Measurements from ENCODE around the gene CANT1. TPM values are rescaled to one million over a fixed set of nuclear protein-coding genes. Genes with fewer than 3 reads are reported as not detected.

The CANT1 gene
- total RNA-seq, 1 donor = 49.2 TPM

GRCh38 chr17:78944956-78945355 is 64.6 kb downstream of the CANT1 start:
- Histone ChIP-seq H3K4me1 (ENCODE audit: insufficient read depth, low read length) (peaks cover 8% of the 10 kb centered on the region), H2AFZ (ENCODE audit: low read length) (no peak overlapping the region), H3K27ac (ENCODE audit: low read depth, low read length) (no peak overlapping the region), H4K20me1 (ENCODE audit: insufficient read depth, low read length) (no peaks in the 10 kb centered on the region), H3K79me2 (ENCODE audit: insufficient read depth, low read length) (no peaks in the 10 kb centered on the region), H3K27me3 (ENCODE audit: insufficient read depth, low read length) (no peaks in the 10 kb centered on the region), H3K9me3 (ENCODE audit: low read depth, low read length) (no peaks in the 10 kb centered on the region), H3K4me2 (ENCODE audit: insufficient read depth, low read length) (no peak overlapping the region), H3K4me3 (ENCODE audit: insufficient read depth, low read length) (no peak overlapping the region), H3K36me3 (ENCODE audit: insufficient read depth, low read length) (no peaks in the 10 kb centered on the region)
- no peak for TF ChIP-seq CTCF (IDR thresholded peaks at IDR 0.05; ENCODE audit: extremely low read depth, low read depth, low read length)
- peak; percentile 68 for DNase-seq (ENCODE audit: insufficient read length, low spot score, missing footprints)

- Histone ChIP-seq H3K4me2 (ENCODE audit: insufficient read depth, low read length) (no peak overlapping the region), H3K9me3 (ENCODE audit: low read depth, low read length) (no peaks in the 10 kb centered on the region), H2AFZ (ENCODE audit: low read length) (no peak overlapping the region), H3K79me2 (ENCODE audit: insufficient read depth, low read length) (no peaks in the 10 kb centered on the region), H3K4me1 (ENCODE audit: insufficient read depth, low read length) (peaks cover 16% of the 10 kb centered on the region), H4K20me1 (ENCODE audit: insufficient read depth, low read length) (no peaks in the 10 kb centered on the region), H3K36me3 (ENCODE audit: insufficient read depth, low read length) (no peaks in the 10 kb centered on the region), H3K4me3 (ENCODE audit: insufficient read depth, low read length) (no peak overlapping the region), H3K27me3 (ENCODE audit: insufficient read depth, low read length) (no peaks in the 10 kb centered on the region), H3K27ac (ENCODE audit: low read depth, low read length) (no peak overlapping the region)
- no peak for DNase-seq (ENCODE audit: insufficient read length, low spot score, missing footprints)
- TF ChIP-seq CTCF (IDR thresholded peaks at IDR 0.05; ENCODE audit: extremely low read depth, low read depth, low read length) = no peak
These were observed 65.5 kb downstream of the CANT1 start for GRCh38 chr17:78944026-78944425.

Other genes starting within 250 kb of the CANT1 start
- 20.9 and 21.4 TPM in 2 replicates for gene CYTH1, start 227.5 kb downstream of the CANT1 start, total RNA-seq
- 30.8 and 34.8 TPM in 2 replicates for gene USP36, start 168.9 kb downstream of the CANT1 start, total RNA-seq
- 2.5 and 5.3 TPM in 2 replicates for gene CEP295NL, start 106.6 kb downstream of the CANT1 start, total RNA-seq
- 164 and 171 TPM in 2 replicates for gene TIMP2, start 84.4 kb downstream of the CANT1 start, total RNA-seq
- 388 and 457 TPM in 2 replicates for gene LGALS3BP, start 29.8 kb downstream of the CANT1 start, total RNA-seq
- 13.8 and 14.4 TPM in 2 replicates for gene C1QTNF1, start 14.4 kb upstream of the CANT1 start, total RNA-seq
- gene ENGASE, start 65.1 kb upstream of the CANT1 start, total RNA-seq = 11.8 and 14.5 TPM in 2 replicates